NCI-H1092 treated with DMSO at 0.1 percent for 48 hours (cell line): ENCODE results near the gene ESYT2.

Experiments
- DNase-seq: peaks from one replicate; lab custom pipeline; 2025; lab: John Stamatoyannopoulos, UW

ESYT2 gene

DNA sequence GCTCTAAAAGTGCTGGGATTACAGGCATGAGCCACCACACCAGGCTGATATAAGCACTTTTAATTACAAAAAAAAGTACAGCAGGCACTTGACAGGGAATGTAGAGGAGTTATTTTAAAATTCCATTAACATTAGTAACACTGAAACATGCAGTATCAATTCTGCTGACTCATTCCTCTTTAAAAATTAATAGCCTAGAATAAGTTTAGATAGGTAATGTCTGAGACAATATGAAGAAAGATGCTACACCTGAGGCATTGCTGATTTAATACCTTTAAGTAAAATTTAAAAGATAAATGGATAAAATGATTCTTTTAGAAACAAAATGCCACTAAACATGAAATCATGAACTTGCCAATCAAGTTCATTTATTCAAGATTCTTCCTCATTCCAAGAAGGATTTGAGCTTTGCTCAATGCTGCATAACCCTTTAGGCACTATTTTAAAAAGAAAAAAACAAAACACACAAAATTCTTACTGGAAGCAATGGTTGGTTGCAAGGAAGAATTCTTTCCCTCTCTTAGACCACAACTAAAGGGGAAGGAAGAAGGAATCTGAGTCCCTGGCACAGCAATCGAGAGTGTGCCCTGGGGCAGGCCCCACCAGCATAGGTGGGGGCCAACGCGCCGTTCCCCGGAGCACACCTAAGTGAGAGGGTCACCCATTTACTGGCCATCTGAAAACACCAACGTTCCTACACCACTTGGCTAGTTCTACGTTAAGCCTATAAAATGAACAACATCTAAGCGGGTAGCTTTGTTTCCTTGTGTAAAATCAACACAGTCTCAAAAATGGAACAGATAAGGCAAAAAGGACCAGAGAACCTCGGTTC lies 26.6 kb downstream of the ESYT2 start:
- DNase-seq = no peak

DNA sequence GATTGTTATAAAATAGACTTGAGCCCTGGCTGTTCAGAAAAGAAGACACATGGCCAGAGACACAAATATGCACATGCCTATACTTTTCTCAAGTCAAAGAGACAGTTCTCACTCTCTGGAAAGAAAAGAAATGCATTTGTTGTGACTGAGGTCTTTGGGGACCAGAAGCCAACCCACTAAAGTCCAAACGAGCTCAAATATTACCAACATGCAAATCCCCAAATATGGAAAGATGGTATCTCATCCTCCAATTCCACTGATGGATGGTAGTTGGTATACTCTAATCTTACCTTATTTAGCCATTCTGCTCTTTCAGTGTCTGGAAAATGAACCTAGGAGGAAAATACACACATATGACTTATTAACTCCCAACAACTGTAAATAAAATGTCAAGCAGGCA lies 30.6 kb downstream of the ESYT2 start:
- no peak for DNase-seq

DNA sequence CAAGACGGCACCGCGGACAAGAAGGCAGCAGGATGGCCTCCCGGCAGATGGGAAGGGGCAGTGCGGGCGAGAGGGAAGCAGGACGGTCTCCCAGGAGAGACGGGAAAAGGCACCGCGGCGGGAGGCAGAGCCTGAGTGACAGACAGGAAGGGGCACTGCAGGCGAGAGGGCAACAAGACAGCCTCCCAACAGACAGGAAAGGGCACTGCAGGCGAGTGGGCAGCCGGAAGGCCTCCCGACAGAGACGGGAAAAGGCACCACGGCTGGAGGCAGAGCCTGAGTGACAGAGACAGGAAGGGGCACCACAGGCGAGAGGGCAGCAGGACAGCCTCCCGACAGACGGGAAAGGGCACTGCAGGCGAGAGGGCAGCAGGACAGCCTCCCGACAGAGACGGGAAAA lies 32.6 kb downstream of the ESYT2 start:
- no peak for DNase-seq

DNA sequence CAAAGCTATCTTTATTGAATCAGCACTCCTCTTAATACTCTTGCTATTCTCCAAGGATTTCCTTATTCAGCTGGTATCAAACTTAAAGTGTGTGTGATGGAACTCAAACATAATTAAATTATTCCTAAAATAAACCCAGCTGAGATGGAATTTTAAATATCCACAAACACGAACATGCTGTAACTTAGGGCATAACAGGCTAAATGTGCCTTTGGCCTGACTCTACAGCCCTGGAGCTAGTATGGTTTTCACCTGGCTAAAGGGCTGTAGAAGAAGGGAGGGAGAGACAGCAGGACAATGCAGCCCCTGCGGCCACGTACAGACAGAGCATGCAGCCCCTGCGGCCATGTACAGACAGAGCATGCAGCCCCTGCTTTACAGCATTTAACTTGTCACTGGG lies 34.0 kb downstream of the ESYT2 start:
- no peak for DNase-seq

DNA sequence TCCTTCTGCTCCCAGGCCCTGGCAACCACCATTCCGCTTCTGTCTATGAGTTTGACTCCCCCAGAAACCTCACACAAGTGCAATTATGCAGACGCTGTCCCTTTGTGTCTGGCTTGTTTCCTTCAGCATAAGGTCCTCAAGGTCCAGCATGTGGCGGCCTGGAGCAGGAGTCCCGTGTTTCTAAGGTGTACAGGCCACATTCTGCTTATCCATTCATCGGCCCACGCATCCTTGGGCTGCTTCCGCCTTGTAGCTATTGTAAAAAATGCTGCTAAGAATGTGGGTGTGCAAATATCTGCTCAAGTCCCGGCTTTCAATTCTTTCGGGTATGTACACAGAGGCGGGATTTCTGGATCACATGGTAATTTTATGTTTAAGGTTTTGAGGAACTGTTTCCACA lies 38.2 kb downstream of the ESYT2 start:
- no peak for DNase-seq

DNA sequence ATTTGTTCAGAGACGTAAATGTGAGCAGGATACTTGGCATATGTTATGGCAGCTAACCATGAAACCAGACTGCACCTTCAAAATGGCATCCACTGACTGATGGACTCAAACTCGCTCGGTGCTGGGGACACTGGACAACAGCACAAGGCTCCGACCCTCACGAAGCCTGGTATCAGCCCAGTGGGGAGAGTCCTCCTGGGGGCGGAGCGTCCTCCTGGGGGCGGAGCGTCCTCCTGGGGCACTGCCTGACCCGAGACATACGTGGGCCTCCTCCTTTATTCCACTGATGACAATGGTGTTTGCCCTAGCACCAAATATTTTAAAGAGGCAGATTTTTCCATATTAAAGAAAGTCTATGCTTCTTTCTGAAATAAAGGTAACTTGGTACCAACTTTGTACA lies 39.5 kb downstream of the ESYT2 start:
- no peak for DNase-seq

DNA sequence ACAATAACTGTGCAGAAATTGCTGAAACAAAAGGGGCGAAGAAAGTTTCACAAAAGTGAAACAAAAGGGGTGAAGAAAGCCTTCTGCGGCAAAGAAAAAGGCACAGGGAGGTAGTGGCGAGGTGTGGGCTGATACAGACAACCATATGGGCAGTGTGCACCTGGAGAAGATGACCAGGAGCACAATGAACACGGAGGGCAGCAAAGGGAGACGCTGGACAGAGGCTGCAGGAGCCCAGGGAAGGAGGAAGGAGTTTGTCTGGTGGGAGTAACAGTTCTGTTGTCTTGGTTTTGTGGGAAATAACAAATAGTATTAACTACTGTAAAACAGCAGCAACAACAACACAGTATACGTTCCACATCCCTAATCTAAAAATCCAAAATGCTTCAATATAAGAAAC lies 42.4 kb downstream of the ESYT2 start:
- no peak for DNase-seq

DNA sequence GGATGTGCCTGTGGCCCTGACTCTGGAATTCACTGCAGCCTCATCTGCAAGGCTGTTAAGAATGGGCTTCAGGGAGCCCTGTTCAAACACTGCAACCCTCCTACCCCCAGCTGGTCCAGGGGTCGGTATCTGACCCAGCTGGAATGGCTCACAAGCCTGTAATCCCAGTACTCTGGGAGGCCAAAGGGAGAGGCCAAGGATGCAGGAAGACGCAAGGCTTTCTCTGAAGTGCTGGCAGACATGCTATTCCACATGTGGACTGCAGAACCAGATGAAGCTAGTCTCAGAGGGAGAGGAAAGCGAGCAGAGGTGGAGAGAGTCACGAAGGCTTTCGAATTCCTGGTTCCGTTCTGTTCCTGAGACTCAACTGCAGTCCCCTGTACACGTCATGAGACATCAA lies 45.0 kb downstream of the ESYT2 start:
- no peak for DNase-seq

DNA sequence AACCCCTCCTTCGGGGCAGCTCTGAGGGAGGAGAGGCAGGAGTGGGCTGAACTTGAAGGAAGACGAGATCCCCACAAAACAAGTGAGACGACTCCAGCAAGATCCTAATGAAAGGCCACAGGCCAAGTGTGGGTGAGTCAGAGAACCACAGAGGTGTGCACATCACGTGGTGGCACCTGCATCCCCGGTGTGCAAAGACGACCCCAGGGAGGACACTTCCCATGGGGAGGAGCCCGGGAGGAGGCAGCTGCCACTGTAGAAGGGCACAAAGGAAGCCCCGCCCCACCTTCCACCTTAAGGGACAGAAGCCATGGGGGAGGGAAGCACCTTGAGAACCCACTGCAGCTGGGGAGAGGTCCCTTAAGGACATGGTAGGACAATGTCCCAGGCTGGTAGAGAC lies 45.7 kb downstream of the ESYT2 start:
- DNase-seq = no peak

DNA sequence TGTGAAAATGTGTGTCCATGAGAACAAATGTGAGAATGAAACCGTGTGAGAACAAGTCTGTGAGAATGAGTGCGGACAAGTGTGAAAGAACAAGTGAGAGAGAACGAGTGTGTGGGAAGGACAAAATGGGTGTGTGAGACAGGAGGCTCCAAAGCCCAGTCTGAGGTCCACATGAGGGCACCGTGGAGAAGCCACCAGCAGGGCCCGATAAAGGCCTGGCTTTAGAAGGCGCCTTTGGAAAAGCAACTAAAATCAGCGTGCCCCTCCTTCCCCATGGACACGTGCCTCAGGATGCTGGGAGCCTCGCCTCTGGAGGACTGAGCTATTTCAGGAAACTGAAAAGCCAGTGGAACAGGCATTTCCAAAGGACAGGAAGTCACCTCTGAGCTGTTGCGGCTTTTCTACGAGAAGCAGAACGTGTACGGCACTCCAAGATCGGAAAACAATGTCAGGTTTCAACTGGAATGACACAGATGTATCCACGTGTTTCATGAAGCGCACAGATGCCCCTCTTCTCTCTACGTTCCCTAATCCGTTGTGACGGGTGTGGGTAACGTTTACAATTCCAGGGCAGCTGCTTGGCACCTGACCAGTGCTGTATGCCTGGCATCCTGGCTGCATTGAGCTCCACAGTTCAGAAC lies 46.4 kb downstream of the ESYT2 start:
- DNase-seq = no peak

DNA sequence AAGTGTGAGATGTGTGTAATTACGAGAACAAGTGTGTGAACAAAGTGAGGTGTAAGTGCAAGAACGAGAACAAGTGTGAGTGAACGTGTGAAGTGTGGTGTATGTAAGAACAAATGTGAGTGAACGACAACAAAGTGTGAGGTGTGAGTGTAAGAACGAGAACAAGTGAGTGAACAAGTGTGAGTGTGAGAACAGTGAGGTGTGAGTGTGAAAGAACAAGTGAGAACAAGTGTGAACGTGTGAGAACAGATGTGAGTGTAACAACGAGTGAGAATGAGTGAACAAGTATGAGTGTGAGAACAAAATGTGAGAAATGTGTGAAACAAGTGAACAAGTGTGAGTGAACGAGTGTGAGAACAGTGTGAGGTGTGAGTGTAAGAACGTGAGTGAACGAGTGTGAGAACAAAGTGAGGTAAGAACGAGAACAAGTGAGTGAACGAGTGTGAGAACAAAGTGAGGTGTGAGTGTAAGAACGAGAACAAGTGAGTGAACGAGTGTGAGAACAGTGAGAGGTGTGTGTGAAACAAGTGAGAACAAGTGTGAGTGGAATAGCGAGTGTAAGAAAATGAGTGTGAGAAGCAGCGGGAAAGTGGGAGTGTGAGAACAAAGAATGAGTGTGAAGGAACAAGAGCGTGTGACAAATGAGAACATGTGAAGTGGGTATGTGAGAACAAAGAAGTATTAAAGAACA lies 47.2 kb downstream of the ESYT2 start:
- no peak for DNase-seq

DNA sequence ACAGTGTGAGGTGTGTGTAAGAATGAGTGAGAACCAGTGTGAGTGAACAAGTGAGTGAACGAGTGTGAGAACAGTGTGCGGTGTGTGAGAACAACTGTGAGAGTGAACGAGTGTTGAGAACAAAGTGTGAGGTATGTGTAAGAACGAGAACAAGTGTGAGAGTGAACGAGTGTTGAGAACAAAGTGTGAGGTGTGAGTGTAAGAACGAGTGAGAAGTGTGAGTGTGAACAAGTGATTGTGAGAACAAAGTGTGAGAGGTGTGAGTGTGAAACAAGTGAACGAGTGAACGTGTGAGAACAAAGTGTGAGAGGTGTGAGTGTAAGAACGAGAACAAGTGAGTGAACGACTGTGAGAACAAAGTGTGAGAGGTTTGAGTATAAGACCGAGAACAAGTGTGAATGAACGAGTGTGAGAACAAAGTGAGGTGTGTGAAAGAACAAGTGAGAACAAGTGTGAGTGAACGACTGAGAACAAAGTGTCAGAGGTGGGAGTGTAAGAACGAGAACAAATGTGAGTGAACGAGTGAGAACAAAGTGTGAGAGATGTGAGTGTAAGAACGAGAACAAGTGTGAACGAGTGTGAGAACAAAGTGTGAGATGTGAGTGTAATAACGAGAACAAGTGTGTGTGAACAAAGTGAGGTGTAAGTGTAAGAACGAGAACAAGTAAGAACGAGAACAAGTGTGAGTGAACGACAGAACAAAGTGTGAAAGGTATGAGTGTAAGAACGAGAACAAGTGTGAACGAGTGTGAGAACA lies 47.9 kb downstream of the ESYT2 start:
- DNase-seq = no peak

DNA sequence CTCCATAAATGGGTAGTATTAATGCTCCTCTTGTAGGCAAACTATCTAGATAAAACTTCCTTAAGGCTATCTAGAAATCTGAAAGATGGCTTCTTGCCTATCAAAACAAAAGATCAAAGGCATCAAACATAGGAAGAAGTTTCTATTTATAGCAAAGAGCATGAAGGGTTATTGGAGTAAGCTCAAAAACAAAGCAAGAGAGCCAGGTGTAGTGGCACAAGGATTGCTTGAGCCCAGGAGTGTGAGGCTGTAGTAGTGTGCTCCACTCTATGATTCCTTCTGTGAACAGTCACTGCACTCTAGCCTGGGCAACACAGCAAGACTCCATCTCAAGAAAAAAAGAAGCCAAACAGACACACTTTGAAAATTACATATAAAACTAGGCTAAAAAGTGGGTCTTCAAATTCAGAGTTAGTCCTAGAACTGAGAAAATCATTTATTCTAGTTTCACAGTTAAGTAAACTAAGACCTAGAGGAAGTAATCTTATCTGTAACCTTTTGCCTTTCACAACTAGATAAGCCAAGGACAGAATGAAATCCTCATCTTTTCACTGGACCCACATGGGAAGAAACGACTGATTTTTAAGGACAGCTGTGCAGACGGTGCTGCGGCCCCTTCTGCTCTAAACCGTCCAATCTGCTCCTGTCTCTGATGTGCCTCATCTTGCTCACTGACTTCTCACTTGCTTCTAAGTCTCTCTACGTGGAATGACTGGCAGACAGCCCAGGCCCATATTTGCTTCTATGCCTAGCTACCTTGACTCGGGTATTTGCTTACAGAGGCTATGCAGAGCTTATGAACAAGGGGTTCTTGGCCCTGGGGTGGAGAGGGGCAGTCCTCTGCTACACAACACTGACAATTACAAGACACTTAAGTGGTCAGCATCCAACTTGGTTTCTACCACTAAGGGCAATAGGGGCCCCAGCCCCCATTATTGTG lies 50.0 kb downstream of the ESYT2 start:
- DNase-seq = no peak

DNA sequence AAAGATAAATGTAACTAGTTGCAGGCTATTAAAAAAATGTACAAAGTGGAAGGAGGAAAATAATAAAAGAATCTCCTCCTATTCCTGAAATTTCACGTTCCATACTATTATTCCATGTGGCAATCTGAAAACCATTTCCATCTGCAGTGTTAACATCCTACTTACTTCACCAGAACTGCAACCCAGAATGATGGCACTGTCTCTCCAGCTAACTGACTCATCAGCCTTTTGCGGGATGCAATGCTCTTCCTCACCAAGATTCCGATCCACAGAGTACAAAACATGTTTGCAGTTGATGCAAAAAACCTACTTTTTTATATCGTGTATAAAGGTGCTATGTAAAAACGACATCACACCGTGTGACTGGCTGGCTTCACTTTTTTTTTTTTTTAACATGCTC lies 50.8 kb downstream of the ESYT2 start:
- DNase-seq = no peak

DNA sequence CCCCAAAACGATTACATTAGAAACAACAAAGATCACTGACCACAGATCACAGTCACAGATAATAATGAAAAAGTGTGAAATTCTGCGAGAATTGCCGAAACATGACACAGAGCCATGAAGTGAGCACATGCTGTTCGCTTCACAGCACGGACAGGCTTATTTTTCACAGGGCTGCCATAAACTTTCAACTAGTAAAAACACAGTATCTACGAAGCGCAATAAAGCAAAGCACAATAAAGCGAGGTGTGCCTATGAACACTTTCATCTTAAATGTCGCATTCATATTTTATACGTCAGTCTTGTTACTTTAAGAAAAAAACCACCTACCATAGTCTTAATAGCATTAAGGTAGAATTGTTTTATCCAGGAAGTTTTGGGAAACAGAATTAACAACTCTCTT lies 51.5 kb downstream of the ESYT2 start:
- DNase-seq = no peak

DNA sequence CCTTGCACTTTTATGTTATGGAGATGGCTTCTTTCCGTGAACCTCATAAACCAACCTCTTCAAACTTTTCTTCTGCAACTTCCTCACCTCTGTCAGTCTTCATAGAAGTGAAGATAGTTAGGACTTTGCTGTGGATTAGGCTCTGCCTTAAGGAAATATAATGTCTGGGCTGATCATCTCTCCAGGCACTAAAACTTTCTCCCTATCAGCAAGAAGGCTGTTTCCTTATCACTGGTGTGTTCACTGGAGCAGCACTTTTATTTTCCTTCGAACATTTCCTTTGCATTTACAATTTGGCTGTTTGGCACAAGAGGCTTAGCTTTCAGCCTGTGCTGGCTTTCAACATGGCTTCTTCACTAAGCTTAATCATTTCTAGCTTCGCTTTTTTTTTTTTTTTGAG lies 52.8 kb downstream of the ESYT2 start:
- no peak for DNase-seq

DNA sequence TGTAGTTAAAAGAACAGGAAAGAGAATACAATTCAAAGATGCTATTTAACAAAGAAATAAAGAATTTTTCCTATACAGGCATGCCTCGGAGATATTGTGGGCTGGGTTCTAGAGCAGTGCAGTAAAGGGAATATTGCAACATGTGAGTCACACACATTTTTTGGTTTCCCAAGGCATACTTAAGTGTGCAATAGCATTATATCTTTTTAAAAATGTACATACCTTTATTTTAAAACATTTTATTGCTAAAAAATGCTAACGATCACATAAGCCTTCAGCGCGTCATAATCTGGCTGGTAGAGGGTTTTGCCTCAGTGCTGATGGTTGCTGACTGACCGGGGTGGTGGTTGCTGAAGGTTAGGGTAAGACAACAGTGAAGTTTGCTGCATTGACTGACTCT lies 54.4 kb downstream of the ESYT2 start:
- no peak for DNase-seq

DNA sequence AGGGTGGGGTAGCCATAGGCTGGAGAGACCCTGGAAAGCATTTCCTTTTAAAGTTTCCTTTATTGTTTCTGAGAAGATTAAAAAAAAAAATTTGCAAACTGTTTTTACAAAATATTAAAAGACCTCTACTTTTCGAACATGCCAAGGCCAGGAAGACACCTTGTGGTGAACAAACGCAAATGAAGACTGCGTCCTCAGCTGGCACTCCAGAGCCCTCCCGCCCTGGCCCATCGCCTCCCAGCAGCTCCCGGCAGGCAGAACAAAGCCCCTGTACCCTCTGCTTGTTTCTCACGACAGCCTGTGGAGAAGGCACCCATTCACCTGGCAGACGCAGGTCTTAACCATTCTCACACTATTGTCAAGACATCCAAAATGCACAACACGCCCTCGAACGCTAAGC lies 56.4 kb downstream of the ESYT2 start:
- DNase-seq = no peak

DNA sequence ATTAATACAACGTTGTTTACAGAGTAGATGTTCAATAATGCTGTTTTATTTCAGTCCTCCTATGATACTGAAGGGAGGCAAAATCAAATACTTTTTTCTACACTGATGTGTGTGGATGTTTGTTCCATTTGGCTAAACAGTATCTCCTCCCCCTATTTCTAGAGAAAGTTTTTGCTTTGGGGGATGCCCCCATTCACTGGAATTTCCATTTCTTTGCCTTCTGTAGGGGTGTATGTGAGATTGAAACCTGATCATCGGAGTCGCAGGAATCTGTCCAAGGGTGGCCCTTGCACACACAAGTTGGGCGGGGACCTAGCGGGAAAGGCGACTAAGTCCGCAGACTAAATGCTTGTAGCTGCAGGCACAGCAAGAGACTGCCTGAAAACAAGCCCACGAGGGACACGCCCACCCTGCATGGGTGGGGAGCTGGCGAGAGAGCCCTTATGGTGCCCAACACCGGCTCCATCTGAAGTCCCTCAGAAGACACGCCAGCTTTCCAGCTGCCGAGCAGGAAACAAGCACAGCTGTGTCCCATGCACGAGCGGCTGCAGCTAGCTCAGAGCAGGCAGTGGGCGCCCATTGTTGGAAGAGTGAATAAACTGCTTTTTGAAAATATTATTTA lies 58.0 kb downstream of the ESYT2 start:
- DNase-seq = no peak

DNA sequence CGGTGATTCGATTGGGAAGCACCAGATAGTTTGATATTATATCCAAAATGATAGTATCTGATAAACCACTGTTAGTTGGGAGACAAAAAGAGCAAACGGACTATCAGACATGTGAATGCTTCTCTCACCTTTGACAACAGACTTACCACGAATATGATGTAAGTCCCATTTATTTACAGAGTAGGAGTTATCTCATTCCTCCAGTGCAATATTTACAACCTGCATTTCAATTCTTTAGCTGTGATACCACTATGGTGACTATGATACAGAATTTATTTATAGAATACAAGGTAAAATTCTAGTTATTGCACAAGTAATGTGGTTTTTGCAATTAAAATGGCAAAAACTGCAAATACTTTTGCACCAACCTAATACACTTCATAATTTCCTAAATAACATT lies 61.6 kb downstream of the ESYT2 start:
- DNase-seq = no peak
